Stimulated activated CD4-positive, alpha-beta T cell treated with anti-CD3 and anti-CD28 coated beads, Interleukin-1b, Interleukin-23, amount 100 ng/mL, for 48 hours (primary cell): Measurements from ENCODE around the gene TSC2.

ENCODE experiments used
- DNase-seq: peaks from one replicate; pipeline ENCODE4 v3.0.0-alpha.2; 2020

The TSC2 gene

DNA sequence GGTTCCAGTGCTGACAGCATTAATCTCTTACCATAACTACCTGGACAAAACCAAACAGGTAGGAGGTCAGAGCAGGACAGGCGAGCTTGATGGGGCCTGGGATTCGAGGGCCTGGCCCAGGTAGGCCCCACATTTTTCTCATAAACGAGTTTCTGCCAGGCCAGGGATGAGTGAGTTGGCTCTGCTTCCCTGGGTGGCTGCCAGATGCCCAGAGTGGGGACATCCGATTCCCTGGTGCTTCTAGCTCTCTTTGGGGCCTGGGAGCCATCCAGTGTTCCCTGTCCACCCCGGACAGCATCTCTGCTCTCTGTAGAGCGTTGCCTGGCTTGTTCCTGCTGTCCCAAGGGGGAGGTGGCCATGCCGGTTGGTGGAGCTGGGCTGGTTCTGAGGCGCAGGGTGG is 25.1 kb downstream of the TSC2 start:
- no peak for DNase-seq

DNA sequence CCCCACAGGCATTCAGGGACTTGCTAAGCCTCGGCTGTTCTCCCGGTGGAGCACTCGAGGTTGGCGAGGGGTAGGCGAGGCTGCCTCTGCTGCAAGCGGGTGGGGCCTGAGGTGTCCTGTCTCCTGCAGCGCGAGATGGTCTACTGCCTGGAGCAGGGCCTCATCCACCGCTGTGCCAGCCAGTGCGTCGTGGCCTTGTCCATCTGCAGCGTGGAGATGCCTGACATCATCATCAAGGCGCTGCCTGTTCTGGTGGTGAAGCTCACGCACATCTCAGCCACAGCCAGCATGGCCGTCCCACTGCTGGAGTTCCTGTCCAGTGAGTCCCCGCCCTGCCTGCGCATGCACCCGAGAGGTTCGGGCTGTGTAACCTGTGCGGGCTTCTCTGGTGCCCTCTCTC is 26.3 kb downstream of the TSC2 start:
- no peak for DNase-seq

- DNase-seq, result no peak
These were observed 27.8 kb downstream of the TSC2 start for GRCh38 chr16:2075631-2076030.

- no peak for DNase-seq
These were observed 28.5 kb downstream of the TSC2 start for GRCh38 chr16:2076072-2076865.

GRCh38 chr16:2077016-2077415 is 29.2 kb downstream of the TSC2 start:
- no peak for DNase-seq

- DNase-seq, result no peak
These were observed 29.9 kb downstream of the TSC2 start for GRCh38 chr16:2077696-2078095.

- no peak for DNase-seq
These were observed 30.3 kb downstream of the TSC2 start for GRCh38 chr16:2078096-2078495.

DNA sequence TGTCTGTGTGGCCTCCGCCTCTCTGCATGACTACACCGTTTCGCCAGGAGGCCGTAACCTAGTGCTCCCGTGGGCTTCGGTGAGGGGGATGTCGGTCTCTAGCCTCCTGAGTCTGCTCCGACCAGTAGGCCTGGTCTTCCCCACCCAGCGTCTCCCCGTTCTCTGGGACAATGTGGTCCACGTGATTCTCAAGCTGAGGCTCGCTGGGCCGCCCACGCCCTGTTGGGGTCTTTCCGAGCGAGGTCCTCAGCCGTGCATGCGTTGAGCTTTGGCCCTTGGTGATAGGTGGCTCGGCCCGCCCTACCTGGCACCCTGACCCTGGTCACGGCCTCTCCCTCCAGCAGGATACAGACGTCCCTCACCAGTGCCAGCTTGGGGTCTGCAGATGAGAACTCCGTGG is 30.9 kb downstream of the TSC2 start:
- no peak for DNase-seq

- no peak for DNase-seq
These were observed 31.6 kb downstream of the TSC2 start for GRCh38 chr16:2079311-2079800.

DNA sequence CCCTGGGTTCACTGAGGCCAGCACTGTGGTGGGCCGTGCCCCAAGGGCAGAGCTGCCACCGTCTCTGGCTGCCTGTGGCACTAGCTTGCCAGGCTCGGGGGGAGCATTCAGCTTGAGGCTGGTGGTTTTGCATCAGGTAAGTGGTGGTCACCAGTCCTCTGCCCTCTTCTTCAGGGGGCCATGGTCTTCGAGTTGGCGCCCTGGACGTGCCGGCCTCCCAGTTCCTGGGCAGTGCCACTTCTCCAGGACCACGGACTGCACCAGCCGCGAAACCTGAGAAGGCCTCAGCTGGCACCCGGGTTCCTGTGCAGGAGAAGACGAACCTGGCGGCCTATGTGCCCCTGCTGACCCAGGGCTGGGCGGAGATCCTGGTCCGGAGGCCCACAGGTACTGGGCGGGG is 32.2 kb downstream of the TSC2 start:
- DNase-seq, result no peak

DNA sequence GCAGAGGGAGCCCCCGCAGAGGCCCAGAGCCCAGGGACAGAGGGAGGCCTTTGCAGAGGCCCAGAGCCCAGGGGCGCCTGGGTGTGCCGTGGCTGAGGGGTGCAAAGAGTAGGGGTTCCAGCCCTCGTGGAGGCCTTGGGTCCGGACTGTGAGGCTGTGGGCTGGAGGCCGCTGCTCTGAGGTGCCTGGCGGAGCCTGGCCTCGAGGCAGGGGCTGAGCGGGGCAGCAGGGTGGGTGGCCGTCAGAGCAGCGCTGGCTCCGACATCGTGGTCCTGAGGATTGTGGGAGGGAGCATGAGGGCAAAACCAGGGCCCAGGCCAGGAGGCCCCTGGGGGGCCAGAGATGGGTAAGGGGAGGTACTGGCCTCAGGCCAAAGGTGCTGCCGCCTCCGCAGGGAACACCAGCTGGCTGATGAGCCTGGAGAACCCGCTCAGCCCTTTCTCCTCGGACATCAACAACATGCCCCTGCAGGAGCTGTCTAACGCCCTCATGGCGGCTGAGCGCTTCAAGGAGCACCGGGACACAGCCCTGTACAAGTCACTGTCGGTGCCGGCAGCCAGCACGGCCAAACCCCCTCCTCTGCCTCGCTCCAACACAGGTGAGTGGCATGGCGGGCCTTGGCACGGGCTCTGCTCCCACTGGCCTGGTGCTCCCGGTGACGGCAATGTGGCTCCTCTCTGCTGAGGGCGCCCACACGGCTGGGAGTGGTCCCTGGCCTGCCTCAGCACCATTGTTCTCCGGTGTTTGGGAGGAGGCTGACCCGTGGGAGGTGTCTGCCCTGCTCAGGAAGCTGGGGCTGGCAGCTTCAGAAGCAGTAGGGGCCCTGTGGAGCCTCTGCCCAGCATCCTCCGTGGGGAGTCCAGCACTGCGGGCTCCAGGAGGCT is 33.7 kb downstream of the TSC2 start:
- DNase-seq, result no peak

DNA sequence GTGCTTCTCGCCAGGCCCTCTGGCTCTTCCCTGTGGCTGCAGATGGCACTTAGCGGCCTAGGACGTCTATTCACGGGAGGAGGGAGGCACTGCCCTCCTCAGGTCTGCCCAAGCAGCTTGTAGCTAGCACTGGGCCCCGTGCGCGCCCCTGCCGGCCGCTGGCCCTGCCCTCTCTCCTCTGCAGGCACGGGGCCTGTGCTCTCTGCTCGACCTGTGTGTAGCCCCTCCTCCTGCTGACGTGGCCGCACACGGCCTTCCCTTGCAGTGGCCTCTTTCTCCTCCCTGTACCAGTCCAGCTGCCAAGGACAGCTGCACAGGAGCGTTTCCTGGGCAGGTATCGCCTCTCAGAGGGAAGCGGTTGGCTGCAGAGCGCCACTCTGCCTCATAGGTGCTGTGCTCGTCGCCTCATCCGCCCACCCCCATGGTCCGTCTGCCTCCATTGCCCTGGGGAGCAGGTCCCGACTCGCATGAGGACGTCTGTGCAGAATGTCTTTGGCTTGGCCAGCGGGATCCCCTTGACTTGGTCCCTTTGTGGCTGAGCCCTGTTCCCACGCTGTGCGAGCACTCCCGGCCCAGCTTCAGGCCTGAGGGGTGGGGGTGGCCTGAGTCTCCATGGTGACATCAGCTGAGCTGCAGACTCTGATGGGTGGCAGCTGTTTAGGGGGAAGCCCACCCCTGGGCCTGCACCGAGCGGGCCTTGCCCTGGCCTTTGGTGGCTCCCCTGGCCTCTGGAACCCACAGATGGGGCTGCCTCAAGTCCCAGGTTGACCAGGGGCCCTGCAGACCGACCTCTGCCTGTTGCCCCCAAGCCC is 34.6 kb downstream of the TSC2 start:
- DNase-seq, result no peak

DNA sequence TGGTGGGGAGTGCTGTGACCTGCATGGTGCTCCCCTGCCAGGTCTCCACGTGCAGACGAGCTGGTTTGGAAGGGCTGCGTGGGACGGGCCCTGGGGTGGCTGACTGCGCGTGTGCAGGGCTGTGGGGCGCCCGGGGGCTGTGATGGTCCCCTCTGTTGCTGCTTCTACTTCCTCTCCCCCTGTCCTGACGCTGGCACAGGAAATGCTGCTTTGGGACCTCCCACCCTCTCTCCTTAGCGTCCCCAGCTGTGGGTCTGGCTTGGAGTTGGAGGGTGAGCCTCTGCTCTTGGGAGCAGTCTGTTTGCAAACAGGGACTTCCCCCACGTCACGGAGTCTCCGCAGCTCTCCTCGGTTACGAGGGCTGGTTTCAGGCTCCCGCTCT is 35.2 kb downstream of the TSC2 start:
- DNase-seq, result no peak

DNA sequence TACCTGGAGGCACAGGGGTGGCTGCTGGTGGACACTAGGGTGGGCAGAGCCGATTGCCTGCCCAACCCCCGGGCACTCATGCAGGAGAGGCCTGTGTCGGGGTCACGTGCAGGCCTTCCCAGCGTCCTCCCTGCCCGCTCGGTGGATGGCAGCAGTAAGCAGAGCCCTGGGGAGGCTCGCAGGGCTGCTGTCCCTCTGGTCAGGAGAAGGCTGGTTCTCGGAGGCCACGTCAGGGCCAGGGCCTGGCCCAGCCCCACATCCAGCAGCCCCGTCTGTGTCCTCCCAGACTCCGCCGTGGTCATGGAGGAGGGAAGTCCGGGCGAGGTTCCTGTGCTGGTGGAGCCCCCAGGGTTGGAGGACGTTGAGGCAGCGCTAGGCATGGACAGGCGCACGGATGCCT is 35.6 kb downstream of the TSC2 start:
- no peak for DNase-seq

DNA sequence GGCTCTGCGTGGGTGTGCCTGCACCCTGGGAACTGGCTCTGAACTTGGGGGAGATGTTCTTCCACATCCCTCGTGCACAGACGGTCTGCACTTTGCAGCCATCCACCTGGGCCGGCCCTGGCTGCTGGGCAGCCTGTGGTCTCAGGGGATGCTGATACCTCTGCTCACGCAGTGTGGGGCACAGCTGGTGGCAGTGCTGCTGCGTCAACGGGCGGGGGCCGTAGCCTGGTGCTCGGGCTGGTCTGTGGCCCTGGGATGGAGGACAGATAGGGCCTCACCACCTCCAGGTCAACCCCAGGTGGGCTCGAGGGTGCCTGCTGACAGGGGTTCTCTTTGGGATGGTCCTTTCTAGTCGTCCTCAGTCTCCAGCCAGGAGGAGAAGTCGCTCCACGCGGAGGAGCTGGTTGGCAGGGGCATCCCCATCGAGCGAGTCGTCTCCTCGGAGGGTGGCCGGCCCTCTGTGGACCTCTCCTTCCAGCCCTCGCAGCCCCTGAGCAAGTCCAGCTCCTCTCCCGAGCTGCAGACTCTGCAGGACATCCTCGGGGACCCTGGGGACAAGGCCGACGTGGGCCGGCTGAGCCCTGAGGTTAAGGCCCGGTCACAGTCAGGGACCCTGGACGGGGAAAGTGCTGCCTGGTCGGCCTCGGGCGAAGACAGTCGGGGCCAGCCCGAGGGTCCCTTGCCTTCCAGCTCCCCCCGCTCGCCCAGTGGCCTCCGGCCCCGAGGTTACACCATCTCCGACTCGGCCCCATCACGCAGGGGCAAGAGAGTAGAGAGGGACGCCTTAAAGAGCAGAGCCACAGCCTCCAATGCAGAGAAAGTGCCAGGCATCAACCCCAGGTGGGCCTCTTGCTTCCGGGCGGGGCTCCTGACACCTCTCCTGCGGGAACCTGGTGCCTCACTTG is 36.3 kb downstream of the TSC2 start:
- no peak for DNase-seq

- no peak for DNase-seq
These were observed 37.3 kb downstream of the TSC2 start for GRCh38 chr16:2084895-2085625.

- DNase-seq, result no peak
These were observed 37.9 kb downstream of the TSC2 start for GRCh38 chr16:2085669-2086068.

GRCh38 chr16:2086106-2086742 is 38.4 kb downstream of the TSC2 start:
- DNase-seq, result no peak

DNA sequence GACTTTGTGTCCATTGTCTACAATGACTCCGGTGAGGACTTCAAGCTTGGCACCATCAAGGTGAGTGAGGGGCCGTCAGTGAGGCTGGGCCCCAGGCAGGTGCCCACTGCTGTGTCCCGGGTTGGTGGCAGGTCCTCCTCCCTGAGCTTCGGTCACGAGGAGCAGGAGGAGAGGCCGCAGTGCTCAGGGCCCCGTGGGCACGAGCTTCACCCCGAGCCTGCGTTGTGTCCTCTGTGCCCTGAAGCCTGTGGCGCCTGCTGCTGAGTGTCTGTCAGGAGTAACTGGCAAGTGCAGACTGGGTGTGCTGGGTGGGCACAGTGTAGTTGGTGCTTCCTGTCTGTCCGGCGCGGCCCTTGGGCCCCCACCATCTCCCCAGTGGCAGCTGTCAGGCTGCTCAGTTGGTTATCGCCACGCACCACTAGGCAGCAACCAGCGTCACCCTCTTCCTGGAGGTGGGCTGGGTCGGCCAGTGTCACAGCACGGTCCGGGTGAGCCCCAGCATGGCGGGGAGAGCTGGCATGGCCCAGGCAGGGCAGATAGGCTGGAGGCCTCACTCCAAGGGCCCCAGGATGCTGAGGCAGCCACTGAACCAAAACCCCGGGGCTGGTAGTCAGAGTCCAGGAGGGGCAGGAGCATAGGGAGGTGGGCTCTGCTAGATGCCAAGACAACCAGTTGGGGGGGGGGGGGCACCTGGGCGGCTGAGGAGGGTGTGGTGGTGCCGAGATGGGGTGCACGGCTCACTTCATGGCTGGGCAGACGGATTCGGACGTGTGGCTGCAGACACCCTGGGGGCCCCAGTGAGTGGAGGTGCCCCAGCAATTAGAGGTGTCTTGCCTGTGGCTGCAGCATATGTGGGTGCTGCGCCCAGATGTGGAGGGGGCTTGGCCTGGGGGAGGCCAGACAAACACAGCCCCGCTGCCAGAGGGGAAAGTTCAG is 39.3 kb downstream of the TSC2 start:
- DNase-seq, result no peak
